ENCODE measurements around the gene PRUNE2. TPM values are rescaled to one million over a fixed set of nuclear protein-coding genes. Genes with fewer than 3 reads are reported as not detected.

PRUNE2 gene
- total and polyA plus RNA-seq, 9 of the 15 experiments (the other 6 are each of a cell fraction or from before 2014, with no cell fraction given): 0.05 to 0.45 (median 0.18) TPM; not detected in 1

DNA sequence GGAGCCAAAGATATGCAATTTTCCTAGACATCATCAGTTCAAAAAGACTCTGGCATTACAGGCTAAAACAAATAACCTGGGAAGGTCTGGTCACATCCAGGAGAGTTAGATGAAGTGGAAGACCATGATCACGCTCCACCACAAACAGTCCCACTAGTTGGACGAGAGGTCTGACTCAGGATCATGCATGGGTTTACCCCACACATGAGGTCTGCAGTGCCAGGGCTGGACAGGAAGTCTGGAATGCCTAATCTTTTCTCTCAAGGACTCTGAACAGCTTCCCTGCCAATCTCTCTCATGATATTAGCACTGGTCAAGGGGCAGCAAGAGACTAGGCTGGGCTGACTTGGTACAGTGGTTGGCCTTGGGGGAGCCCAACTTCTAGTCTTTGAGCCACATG, 7.1 kb downstream of the PRUNE2 start:
- FAIRE-seq: no peak

More for the DNA sequence above, 7.1 kb downstream of the PRUNE2 start:
- no peak overlapping the region for H3K9ac ChIP-seq (ENCODE audit: insufficient read depth in 1 of 2, low read depth in 2 of 2, low read length in 2 of 2)
- no peaks in the 10 kb centered on the region for H3K79me2 ChIP-seq (ENCODE audit: control insufficient read depth, insufficient read depth, low read length)
- no peak overlapping the region for H3K4me2 ChIP-seq (ENCODE audit: insufficient read depth, low read length)
- TF ChIP-seq FOSL1 (tag; conservative IDR thresholded peaks at IDR 0.05): no peak
- no peak for TF ChIP-seq PML (IDR thresholded peaks at IDR 0.05; ENCODE audit: low read length)
- no peak for TF ChIP-seq NR3C1 (CRISPR knock-in tag; IDR thresholded peaks at IDR 0.05)
- no peak for TF ChIP-seq FOXA3 (CRISPR knock-in tag; conservative IDR thresholded peaks at IDR 0.05 in 1 of 2, IDR thresholded peaks at IDR 0.05 in 1 of 2)
- no peak for TF ChIP-seq TCF7L2 (IDR thresholded peaks at IDR 0.05; ENCODE audit: low read depth, low read length)
- TF ChIP-seq, protein P1, sequence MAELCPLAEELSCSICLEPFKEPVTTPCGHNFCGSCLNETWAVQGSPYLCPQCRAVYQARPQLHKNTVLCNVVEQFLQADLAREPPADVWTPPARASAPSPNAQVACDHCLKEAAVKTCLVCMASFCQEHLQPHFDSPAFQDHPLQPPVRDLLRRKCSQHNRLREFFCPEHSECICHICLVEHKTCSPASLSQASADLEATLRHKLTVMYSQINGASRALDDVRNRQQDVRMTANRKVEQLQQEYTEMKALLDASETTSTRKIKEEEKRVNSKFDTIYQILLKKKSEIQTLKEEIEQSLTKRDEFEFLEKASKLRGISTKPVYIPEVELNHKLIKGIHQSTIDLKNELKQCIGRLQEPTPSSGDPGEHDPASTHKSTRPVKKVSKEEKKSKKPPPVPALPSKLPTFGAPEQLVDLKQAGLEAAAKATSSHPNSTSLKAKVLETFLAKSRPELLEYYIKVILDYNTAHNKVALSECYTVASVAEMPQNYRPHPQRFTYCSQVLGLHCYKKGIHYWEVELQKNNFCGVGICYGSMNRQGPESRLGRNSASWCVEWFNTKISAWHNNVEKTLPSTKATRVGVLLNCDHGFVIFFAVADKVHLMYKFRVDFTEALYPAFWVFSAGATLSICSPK (IDR thresholded peaks at IDR 0.05; ENCODE audit: borderline replicate concordance): no peak
- TF ChIP-seq ZKSCAN8 (CRISPR knock-in tag; IDR thresholded peaks at IDR 0.05): no peak
- TF ChIP-seq, protein P2, sequence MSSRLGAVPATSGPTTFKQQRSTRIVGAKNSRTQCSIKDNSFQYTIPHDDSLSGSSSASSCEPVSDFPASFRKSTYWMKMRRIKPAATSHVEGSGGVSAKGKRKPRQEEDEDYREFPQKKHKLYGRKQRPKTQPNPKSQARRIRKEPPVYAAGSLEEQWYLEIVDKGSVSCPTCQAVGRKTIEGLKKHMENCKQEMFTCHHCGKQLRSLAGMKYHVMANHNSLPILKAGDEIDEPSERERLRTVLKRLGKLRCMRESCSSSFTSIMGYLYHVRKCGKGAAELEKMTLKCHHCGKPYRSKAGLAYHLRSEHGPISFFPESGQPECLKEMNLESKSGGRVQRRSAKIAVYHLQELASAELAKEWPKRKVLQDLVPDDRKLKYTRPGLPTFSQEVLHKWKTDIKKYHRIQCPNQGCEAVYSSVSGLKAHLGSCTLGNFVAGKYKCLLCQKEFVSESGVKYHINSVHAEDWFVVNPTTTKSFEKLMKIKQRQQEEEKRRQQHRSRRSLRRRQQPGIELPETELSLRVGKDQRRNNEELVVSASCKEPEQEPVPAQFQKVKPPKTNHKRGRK (tag; IDR thresholded peaks at IDR 0.05): no peak
- no peak for TF ChIP-seq ZNF143 (CRISPR knock-in tag; IDR thresholded peaks at IDR 0.05)
- TF ChIP-seq STAT5A (IDR thresholded peaks at IDR 0.05; ENCODE audit: borderline replicate concordance, low read length): no peak
- TF ChIP-seq GTF2E2 (tag; IDR thresholded peaks at IDR 0.05): no peak
- 0% methylated on average over 2 of the region's 2 CpGs for WGBS (ENCODE audit: insufficient coverage, low coverage, missing lambda C conversion rate)
- no peak for ATAC-seq
- no peaks in the 10 kb centered on the region for H3K9me1 ChIP-seq (ENCODE audit: control insufficient read depth, insufficient read depth, low read length)
- H2AFZ ChIP-seq (ENCODE audit: low read depth, low read length): no peak overlapping the region
- BruUV-seq (replicated peaks): no TSS peak
- in situ Hi-C loops (cut with MboI) (no loop called here), intact Hi-C loops (cut with micrococcal nuclease) (no loop called here)
- no peaks in the 10 kb centered on the region for H3K27me3 ChIP-seq (ENCODE audit: control insufficient read depth in 2 of 2, insufficient read depth in 2 of 2, low read length in 2 of 2)
- POLR2A ChIA-PET: no interaction called here
- no peaks in the 10 kb centered on the region for H4K20me1 ChIP-seq (replicated peaks; ENCODE audit: control insufficient read depth, insufficient read depth, low read length)
- H3K27ac ChIP-seq (ENCODE audit: extremely low read depth, low read depth, low read length): no peak overlapping the region
- no peak for DNase-seq (ENCODE audit: extremely low read depth in 1 of 4, low spot score in 3 of 4)
- H3K36me3 ChIP-seq (ENCODE audit: control insufficient read depth, insufficient read depth, low read length): no peaks in the 10 kb centered on the region
- CTCF ChIA-PET (ENCODE audit: low intra/inter-chr PET ratio): no interaction called here
- no peaks in the 10 kb centered on the region for H3K9me3 ChIP-seq (replicated peaks; ENCODE audit: control insufficient read depth, insufficient read depth, low read depth, low read length)
- no peak overlapping the region for H3K4me3 ChIP-seq
- no peaks in the 10 kb centered on the region for H3K4me1 ChIP-seq (replicated peaks in 1 of 2; ENCODE audit: control insufficient read depth in 2 of 2, insufficient read depth in 2 of 2, low read length in 2 of 2)

All from K562 (cell line).